OCI-LY1 (cell line): ENCODE data around the gene BMAL2.

Source experiments
- H2AFZ ChIP-seq: fragments of 200-600 bp; sonication (generic), shearing (Covaris generic); 2 replicates; pipeline ENCODE4 v1.6.0; 2014; ENCODE audit warnings: antibody characterized with exemption, mild to moderate bottlenecking, low read length
- H3F3A ChIP-seq: fragments of 200-600 bp; sonication (generic), shearing (Covaris generic); 2 replicates; pipeline ENCODE4 v1.6.0; 2014; ENCODE audit warnings: mild to moderate bottlenecking, antibody characterized with exemption, low read length, moderate library complexity; ENCODE audit not compliant: insufficient read depth
- H3K27ac ChIP-seq: fragments of 200-600 bp; sonication (generic); 2 replicates; pipeline ENCODE4 v1.5.1; 2014; ENCODE audit warnings: low read length, mixed run types, mild to moderate bottlenecking, low read depth; ENCODE audit not compliant: poor library complexity, severe bottlenecking
- H3K27me3 ChIP-seq: fragments of 200-600 bp; sonication (generic); 2 replicates; pipeline ENCODE4 v1.6.0; 2014; ENCODE audit warnings: antibody characterized with exemption, mild to moderate bottlenecking, low read length, moderate library complexity; ENCODE audit not compliant: insufficient read depth
- H3K36me3 ChIP-seq: fragments of 200-600 bp; sonication (generic); 2 replicates; pipeline ENCODE4 v1.6.1; 2014; ENCODE audit warnings: mild to moderate bottlenecking, antibody characterized with exemption, low read length, moderate library complexity, mixed read lengths; ENCODE audit not compliant: insufficient read depth
- H3K4me1 ChIP-seq: fragments of 200-600 bp; sonication (generic); 2 replicates; pipeline ENCODE4 v1.5.1; 2014; ENCODE audit warnings: mild to moderate bottlenecking, low read length, moderate library complexity; ENCODE audit not compliant: insufficient read depth, severe bottlenecking
- H3K4me2 ChIP-seq: fragments of 200-600 bp; sonication (generic), shearing (Covaris generic); 2 replicates; pipeline ENCODE4 v1.6.1; 2014; ENCODE audit warnings: low read length
- H3K4me3 ChIP-seq: fragments of 200-600 bp; sonication (generic); 2 replicates; pipeline ENCODE4 v1.5.1; 2014; ENCODE audit warnings: low read length, low read depth, mild to moderate bottlenecking, mixed read lengths; ENCODE audit not compliant: poor library complexity, severe bottlenecking
- H3K79me2 ChIP-seq: fragments of 200-600 bp; shearing (Covaris generic); 2 replicates; pipeline ENCODE4 v1.6.1; 2016; ENCODE audit warnings: mixed run types, low read length, mixed read lengths; ENCODE audit not compliant: insufficient read depth
- H3K9ac ChIP-seq: fragments of 200-600 bp; sonication (generic), shearing (Covaris generic); 2 replicates; pipeline ENCODE4 v1.6.1; 2014; ENCODE audit warnings: mild to moderate bottlenecking, low read length, mixed read lengths
- H3K9me2 ChIP-seq: fragments of 200-600 bp; sonication (generic), shearing (Covaris generic); 2 replicates; pipeline ENCODE4 v1.6.1; 2014; ENCODE audit warnings: low read depth, mild to moderate bottlenecking, low read length, mixed read lengths
- H3K9me3 ChIP-seq: fragments of 200-600 bp; shearing (Covaris generic); 2 replicates; pipeline ENCODE4 v1.6.1; 2014; ENCODE audit warnings: low read length, mixed read lengths
- H4K20me1 ChIP-seq: fragments of 200-600 bp; sonication (generic), shearing (Covaris generic); 2 replicates; pipeline ENCODE4 v1.6.0; 2016; ENCODE audit warnings: mild to moderate bottlenecking, low read length; ENCODE audit not compliant: insufficient read depth
- CTCF ChIP-seq: fragments of 200-600 bp; sonication (generic), shearing (Covaris generic); IDR thresholded peaks from 2 replicates; pipeline ENCODE4 v1.5.1; 2017; ENCODE audit warnings: mild to moderate bottlenecking, antibody characterized with exemption, low read length, moderate library complexity, mixed read lengths
- EZH2 ChIP-seq: fragments of 200-600 bp; sonication (generic), shearing (Covaris generic); IDR thresholded peaks from 2 replicates; pipeline ENCODE4 v1.8.0; 2017; ENCODE audit warnings: borderline replicate concordance, mixed run types, mild to moderate bottlenecking, antibody characterized with exemption, low read length, moderate library complexity, mixed read lengths

The BMAL2 gene

GRCh38 chr12:27297566-27297965 lies 35.1 kb upstream of the BMAL2 start:
- no peak overlapping the region for H2AFZ ChIP-seq
- no peaks in the 10 kb centered on the region for H4K20me1 ChIP-seq
- H3K4me1 ChIP-seq = no peaks in the 10 kb centered on the region
- no peak overlapping the region for H3K27ac ChIP-seq
- no peaks in the 10 kb centered on the region for H3K27me3 ChIP-seq
- TF ChIP-seq CTCF = no peak
- TF ChIP-seq EZH2 = no peak
- H3K79me2 ChIP-seq = no peaks in the 10 kb centered on the region
- H3K9ac ChIP-seq = no peak overlapping the region
- no peak overlapping the region for H3K4me3 ChIP-seq
- H3K36me3 ChIP-seq = peaks cover 28% of the 10 kb centered on the region
- no peaks in the 10 kb centered on the region for H3K9me2 ChIP-seq
- H3K9me3 ChIP-seq = peaks cover 3% of the 10 kb centered on the region; the same call in 1 of the 2 replicates
- no peaks in the 10 kb centered on the region for H3F3A ChIP-seq
- no peak overlapping the region for H3K4me2 ChIP-seq

- no peak for TF ChIP-seq CTCF
- no peak for TF ChIP-seq EZH2
- Histone ChIP-seq H3K27ac (no peak overlapping the region), H3K9me3 (peaks cover 3% of the 10 kb centered on the region; the same call in 1 of the 2 replicates), H3K4me1 (no peaks in the 10 kb centered on the region), H3K27me3 (no peaks in the 10 kb centered on the region), H3K4me2 (no peak overlapping the region), H3K4me3 (no peak overlapping the region), H3K79me2 (no peaks in the 10 kb centered on the region), H4K20me1 (no peaks in the 10 kb centered on the region), H3K9ac (no peak overlapping the region), H3K36me3 (peaks cover 28% of the 10 kb centered on the region), H3K9me2 (no peaks in the 10 kb centered on the region), H2AFZ (no peak overlapping the region), H3F3A (no peaks in the 10 kb centered on the region)
These were observed 33.5 kb upstream of the BMAL2 start for GRCh38 chr12:27299102-27299501.

- H3K9me3 ChIP-seq = peaks cover 3% of the 10 kb centered on the region; the same call in 1 of the 2 replicates
- no peaks in the 10 kb centered on the region for H3K4me1 ChIP-seq
- no peaks in the 10 kb centered on the region for H3K79me2 ChIP-seq
- no peaks in the 10 kb centered on the region for H3K9me2 ChIP-seq
- H2AFZ ChIP-seq = no peak overlapping the region
- 0 out of 2 replicates have a peak, but pooled peaks cover 2% of the 10 kb centered on the region for H3F3A ChIP-seq
- no peak overlapping the region for H3K9ac ChIP-seq
- H4K20me1 ChIP-seq = no peaks in the 10 kb centered on the region
- TF ChIP-seq EZH2 = no peak
- no peak for TF ChIP-seq CTCF
- H3K36me3 ChIP-seq = peaks cover 28% of the 10 kb centered on the region
- H3K27ac ChIP-seq = no peak overlapping the region
- H3K27me3 ChIP-seq = no peaks in the 10 kb centered on the region
- no peak overlapping the region for H3K4me3 ChIP-seq
- no peak overlapping the region for H3K4me2 ChIP-seq
These were observed 32.4 kb upstream of the BMAL2 start for GRCh38 chr12:27300226-27300625.
